Middle frontal gyrus (tissue), 1 donor: ENCODE data around the gene GSTM2.

Experiments used
- DNase-seq: peaks from one replicate; pipeline ENCODE4 v3.0.0-alpha.2; 2015; ENCODE audit warnings: low spot score; ENCODE audit errors: extremely low spot score

The GSTM2 gene

DNA sequence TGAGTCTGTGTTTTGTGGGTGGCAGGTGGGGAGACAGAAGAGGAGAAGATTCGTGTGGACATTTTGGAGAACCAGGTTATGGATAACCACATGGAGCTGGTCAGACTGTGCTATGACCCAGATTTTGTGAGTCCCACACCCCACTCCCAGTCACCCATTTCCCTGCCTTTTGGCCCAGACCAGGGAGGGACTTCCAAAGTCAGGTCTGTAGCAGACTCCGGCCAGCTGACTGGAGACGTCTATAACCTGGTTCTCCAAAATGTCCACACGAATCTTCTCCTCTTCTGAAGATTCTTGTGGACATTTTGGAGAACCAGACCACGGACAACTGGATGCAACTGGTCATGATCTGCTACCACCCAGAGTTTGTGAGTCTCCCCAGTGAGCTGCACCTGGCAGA, 45.8 kb downstream of the GSTM2 start:
- DNase-seq: no peak

DNA sequence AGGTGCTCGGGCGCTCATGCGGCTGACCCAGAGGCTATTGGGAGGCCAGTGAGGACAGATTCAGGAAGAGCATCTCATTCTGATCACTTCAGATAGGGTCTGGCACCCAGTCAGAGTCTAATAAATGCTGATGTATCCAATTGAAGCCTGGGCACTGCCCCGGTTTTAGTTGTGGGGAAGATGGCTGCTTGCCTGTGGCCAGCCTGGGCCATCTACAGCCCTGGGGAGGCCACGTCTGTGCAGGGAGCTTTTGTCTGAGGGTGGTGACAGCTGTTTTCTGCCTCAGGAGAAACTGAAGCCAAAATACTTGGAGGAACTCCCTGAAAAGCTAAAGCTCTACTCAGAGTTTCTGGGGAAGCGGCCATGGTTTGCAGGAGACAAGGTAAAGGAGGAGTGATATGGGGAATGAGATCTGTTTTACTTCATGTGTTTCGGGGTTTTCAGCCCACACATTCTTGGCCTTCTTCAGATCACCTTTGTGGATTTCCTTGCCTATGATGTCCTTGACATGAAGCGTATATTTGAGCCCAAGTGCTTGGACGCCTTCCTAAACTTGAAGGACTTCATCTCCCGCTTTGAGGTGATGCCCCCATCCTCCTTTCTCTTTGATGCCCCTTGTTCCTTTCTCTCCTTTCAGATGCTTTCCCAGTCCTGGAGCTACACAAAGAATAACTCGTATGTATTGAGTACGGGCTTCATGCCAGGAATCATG, 47.0 kb downstream of the GSTM2 start:
- no peak for DNase-seq

DNA sequence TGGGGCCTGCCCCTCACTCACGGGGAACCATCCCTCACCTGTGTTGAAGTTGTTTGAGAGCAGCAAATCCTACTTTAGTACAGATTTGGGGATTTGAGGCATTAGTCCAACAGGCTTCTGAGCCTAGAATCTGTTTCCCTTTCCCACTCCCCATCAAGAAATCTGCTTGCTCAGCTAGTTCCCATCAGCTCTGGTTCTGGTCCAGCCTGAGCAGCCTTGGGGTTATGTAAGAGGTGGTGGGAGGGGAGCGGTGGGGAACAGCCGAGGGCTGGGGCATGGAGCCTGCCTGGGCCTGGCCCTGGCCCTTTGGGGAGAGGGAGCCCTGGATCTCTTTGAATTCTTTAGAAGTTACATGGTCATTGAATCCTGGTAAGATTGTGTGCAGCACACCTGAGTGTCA, 48.3 kb downstream of the GSTM2 start:
- no peak for DNase-seq

DNA sequence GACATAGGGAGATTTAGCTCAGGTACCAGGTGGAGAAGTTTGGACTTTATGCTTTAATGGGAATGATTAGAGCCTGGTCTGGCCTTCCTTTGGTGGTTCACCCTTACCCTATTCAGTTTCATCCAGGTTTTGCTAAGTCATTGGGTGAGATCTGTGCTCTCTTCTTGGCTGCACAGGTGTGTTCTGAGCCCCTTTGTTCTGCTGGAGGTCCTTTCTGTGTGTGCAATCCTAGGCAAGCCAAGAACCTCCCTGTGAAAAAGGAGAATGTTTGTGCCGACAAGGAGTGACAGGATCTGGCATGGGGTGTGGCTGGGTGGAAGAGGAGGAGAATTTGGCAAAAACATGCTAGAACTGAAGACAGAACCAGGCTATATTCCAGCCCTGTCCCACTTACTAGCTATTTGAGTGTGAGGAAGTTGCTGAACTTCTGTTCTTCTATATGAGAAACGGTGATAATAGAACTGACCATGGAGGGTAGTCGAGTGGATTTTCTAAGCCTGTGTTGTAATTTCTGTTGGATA, 48.8 kb downstream of the GSTM2 start:
- DNase-seq: no peak

DNA sequence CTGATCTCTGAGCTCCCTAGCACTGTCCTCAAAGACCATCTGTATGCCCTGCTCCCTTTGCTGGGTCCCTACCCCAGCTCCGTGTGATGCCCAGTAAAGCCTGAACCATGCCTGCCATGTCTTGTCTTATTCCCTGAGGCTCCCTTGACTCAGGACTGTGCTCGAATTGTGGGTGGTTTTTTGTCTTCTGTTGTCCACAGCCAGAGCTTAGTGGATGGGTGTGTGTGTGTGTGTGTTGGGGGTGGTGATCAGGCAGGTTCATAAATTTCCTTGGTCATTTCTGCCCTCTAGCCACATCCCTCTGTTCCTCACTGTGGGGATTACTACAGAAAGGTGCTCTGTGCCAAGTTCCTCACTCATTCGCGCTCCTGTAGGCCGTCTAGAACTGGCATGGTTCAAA, 49.9 kb downstream of the GSTM2 start:
- no peak for DNase-seq

DNA sequence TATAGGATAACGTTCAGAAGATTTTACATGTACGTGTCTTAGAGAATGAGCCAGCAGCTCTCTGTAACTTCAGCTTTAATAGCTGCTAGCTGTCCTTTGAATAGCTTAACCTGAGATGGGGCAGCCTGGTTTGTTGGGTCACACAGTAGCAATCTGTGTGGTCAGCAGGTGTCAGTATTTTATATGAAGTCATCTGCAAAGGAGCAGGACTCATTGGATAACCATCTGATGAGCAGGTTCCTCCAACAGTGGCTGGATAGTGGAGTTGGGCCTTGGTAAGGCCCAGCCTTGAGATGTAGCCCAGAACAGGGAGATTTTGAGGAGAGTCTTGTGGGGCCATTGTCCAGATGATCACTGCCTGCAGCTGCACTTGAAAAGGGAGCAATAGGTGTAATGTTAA, 50.6 kb downstream of the GSTM2 start:
- no peak for DNase-seq

DNA sequence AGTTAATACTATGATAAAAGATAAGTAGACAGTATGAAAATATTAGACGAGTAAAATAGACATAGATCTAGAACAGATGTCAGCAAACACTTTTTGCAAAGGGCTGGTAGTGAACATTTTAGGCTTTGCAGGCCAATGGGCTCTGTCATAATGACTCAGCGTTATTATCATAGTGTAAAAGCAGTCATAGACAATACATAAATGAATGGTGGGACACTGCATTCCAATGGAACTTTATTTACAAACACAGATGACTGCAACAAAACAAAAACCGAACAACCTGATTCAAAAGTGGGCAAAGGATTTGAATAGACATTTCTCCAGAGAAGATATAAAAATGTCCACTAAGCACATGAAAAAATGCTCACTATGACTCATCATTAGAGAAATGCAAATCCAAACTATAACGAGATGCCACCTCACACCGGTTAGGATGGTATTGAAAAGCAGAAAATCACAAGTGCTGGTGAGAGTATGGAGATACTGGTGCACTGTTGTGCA, 51.5 kb downstream of the GSTM2 start:
- no peak for DNase-seq

DNA sequence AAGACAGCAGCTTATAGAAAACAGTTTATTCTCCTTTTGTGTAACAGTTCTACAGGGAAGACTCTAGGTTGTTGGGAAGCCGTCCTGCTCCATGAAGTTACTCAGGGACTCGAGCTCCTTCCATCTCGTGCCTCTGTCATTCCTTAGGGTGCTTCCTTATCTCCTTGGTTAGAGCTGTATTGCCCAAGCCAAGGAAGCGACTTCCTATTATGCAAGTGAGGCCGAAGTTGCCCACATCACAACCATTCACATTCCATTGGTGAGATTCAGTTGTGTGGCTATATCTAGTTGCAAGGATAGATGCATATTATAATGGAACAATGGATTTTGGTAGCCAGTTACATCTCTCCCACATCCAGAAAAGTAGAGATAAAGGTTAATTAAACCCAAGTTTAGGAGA, 53.2 kb downstream of the GSTM2 start:
- DNase-seq: no peak

DNA sequence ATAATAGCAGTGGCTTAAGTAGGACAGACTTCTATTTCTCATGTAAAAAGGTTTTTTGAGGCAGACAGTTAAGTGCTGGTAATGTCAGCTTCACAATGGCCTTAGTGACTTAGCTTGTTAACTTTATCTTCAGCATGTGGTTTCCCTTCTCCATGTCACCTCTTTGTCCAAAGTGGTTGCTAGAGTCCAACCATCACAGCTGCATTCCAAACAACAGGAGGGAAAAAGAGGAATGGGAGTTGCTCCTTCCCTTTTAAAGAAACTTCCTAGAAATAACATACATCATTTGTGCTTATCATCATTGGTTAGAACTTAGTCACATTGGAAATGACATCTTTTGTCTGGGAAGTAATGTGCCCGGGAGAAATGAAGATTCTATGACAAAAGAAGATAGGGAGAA, 54.1 kb downstream of the GSTM2 start:
- no peak for DNase-seq

DNA sequence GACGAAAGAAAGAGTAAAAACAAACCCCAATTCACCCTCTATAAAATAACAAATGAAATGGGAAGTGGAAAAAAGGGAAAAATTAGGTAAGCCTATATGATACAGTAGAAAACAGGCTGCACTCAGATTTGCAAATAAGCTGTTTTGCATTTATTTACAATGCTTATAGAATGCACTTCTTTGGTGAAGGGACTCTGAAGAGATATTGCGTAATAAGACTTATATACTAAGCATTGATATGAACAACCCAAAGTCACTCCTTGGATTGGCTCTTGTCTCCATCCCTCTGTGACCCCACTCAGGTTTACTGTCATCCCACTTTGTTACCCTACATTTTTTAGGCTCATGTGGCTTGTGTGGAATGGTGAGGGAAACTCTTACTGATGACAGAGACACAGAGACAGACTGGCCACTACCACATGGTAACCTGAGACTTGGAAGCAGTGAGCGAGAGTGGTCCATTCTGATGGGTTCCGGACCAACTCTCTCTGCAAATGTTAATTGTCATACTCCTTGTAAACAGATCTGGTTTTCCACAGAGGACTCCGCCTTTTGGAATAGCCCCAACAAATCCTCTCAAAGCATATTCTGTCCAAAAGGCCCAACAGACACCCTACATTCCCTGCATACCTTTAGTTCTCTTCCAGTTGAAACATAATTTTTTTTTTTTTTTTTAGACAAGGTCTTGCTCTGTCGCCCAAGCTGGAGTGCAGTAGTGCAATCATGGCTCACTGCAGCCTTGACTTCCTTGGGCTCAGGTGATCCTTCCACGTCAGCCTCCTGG, 55.2 kb downstream of the GSTM2 start:
- no peak for DNase-seq
